GM21576 (cell line): Measurements from ENCODE around the gene HDAC10.

Source experiments
- ATAC-seq: cut with Tn5 transposase; IDR thresholded peaks from one replicate; pipeline ENCODE4 v1.9.1; 2021; ENCODE audit warnings: mild to moderate bottlenecking, moderate library complexity; ENCODE audit not compliant: unreplicated experiment

The HDAC10 gene, protein sequence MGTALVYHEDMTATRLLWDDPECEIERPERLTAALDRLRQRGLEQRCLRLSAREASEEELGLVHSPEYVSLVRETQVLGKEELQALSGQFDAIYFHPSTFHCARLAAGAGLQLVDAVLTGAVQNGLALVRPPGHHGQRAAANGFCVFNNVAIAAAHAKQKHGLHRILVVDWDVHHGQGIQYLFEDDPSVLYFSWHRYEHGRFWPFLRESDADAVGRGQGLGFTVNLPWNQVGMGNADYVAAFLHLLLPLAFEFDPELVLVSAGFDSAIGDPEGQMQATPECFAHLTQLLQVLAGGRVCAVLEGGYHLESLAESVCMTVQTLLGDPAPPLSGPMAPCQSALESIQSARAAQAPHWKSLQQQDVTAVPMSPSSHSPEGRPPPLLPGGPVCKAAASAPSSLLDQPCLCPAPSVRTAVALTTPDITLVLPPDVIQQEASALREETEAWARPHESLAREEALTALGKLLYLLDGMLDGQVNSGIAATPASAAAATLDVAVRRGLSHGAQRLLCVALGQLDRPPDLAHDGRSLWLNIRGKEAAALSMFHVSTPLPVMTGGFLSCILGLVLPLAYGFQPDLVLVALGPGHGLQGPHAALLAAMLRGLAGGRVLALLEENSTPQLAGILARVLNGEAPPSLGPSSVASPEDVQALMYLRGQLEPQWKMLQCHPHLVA

DNA sequence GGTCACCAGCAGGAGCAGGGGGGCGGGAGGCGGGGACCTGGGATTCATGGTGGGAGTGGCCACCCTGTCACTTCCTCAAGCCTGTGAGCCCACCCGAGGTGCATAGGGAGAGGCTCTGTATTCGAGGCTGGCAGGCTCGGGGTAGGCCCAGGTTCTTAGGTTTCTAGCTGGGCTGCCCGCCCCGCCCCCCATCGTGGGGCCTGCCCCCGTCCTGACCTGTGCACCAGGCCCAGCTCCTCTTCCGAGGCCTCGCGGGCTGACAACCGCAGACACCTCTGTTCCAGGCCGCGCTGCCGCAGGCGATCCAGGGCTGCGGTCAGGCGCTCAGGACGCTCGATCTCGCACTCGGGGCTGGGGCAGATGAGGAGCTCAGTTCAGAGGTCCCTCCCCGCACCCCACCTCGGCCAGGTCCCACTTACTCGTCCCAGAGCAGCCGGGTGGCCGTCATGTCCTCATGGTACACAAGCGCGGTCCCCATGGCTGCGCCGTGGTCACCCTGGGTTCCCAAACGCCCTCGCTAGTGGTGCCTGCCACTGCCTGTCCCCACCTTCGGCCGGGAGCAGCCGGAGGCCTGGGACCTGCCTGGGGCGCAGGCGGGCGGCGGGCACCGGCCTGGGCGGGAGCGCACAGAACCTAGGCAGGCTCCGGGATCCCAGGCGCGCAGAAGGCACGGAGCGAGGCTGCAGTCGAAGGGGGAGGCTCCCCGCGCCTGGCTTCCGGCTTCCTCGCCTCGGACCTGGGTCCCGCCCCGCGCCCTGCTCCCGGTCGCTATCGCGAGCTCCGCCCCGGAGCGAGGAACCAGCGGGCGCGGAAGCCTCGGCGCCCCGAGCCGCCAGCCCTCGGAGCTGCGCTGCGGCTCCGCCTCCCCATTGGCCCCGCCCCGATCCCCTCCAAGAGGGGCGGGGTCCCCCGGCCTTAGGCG is at the start of gene HDAC10:
TSS of gene HDAC10 (minus strand) at position 711 of the 922 bp plus-strand sequence. CDS start at position 478, 233 bp downstream.
- ATAC-seq: peak; percentile 53

DNA sequence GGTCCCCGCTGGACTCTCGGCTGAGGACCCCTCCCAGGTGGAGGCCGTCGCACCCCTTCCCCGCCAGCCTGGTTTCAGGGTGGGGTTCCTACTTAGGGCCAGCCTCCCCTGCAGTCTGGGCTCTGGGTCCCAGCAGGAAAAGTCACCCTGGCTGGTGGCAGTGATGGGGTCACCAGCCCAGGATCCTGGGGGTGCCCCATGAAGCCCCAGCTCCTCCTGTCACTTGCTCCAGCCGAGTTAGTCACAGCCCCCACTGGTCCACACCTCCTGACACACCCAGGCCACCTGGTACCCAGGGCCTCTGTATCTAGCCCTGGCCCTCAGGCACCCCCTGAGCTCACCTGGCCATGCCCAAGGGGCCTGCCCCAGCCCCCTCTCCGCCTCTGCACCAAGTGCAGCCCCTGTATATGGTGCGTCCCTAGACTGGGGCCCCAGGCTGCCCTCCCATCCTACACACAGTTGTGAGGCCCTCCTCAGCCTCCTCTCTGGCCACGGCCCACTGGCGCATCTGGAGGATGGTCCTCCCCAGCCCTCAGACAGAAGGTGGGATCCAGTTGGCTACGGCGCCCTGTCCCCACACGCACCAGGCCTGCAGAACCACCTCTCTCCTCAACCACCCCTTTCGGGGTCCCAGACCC is 49.7 kb upstream of the HDAC10 start:
- ATAC-seq: no peak

DNA sequence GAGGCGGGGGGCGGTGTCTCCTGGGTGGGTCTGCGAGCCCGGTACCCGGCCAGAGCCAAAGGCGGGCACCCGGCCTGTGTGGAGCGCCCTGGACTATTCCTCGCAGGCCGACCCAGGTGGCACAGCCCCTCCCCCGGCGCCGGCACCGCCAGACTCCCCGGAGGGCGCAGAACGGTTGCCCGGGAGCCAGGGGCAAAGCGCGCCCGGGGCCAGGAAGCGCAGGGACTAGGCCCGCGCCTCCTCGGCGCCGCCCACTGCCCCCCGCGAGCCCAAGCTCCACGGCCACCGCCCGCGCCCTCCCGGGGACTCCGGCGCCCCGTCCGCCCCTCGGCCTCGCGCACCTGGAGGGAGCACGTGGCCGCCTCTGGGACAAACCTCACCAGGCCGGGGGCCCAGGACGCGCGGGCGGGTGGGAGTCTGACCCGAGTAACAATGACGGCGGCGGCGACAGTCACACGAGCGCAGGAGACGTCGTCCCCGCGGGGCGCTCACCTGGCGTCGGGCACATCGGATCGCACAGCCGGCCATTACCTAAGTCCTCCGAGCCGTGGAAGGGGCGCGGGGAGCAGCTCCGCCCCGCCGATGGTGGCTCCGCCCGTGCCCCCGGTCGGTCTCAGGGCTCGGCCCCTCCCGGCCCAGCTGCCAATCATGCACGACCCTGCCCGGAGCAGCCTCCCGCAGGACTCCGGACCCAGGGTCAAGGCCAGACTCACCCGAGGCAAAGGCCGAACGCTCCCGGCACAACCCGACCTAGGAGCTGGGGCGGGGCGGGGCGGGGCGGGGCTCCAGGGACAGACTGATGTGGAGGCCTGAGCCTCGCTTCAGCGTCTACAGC is 48.9 kb upstream of the HDAC10 start:
- ATAC-seq: no peak

DNA sequence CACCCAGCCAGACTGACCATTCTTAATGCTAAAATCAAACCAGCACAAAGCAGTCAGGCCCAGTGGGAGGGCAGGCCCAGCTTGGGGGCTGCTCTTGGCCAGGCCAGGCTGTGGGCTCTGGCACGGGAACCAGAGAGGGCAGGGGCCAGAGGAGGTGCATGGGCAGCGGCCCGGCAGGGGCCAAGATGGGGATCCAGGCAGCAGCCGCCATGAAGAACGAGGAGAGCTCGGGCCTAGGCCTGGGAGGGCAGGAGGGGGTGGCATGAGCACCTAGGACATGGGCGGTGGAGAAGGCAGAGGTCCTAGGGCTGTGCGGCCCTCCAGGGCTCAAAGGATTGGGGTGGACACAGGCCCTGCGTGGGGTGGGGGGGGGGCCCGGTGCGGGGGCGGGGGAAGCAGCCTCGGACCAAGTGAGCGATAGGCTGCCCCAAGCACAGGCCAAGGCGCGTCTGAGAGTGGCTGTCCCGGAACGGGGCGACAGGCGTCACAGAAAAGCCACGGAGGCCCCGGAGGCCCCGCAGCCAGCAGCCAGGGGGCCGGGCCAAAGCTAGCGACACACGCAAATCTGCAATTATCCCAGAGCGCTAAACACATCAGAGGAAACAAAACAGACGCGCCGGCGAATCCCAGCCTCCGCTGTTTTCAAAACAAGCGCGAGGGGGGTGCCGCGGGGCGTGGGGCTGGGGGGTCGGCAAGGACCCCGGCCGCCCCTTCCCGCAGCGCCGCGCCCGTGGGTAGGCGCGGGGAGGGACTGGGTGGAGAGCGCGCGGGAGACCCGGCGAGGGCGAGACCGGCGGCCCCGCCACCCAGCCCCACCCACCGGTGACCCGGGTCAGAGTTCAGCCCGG is 48.1 kb upstream of the HDAC10 start:
- no peak for ATAC-seq

DNA sequence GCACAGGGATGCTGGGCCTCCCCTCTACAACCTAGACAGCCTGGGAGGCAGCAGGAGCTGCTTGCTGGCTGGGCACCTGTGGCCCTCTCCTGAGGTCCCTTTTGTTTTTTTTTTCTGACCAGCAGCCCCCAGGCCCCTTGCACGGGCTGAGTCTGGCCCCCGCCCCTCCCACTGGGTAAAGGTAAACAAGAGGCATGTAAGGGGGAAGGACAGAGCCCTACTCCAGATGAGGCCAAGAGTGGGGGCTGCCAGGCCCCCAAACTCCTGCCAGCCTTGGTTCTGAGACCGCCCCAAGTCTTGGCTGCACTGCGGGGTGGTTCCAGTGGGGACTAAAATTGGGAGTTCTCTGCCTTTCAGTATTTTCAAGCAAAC is 47.2 kb upstream of the HDAC10 start:
- no peak for ATAC-seq

DNA sequence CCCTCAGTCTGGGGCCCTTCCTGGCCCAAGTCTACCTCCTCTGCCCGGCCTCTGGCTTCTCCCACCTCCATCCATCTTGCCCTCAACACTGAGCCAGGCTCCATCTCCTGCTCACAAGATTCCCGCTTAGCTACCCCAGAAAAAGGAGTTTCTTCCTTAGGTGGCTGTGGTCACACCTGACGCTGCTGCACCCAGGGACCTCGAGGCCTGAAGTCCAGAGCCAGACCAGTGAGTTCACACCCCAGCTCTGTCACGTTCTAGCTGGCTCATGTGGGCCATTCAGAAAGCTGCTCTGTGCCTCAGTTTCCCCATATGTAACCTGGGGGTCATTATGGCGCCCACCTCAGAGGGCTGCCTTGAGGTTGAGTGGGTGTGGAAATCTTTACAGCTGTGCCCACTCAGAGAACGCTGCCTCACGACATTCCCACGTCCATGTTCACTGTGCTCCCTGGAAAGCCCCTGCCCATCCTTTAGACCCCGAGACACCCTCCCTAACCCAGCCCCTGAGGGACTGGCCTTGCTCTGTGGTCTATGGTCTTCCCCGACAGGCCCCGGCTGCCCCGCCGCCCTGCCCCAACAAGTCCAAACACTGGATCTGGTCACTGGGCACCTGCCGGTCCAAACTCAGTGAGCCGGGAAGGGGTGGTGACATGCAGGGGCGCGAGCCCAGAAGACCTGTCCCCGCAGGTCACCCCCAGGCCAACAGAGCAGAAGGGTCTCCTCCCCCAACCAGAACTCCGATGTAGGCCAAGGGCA is 46.6 kb upstream of the HDAC10 start:
- ATAC-seq: no peak

DNA sequence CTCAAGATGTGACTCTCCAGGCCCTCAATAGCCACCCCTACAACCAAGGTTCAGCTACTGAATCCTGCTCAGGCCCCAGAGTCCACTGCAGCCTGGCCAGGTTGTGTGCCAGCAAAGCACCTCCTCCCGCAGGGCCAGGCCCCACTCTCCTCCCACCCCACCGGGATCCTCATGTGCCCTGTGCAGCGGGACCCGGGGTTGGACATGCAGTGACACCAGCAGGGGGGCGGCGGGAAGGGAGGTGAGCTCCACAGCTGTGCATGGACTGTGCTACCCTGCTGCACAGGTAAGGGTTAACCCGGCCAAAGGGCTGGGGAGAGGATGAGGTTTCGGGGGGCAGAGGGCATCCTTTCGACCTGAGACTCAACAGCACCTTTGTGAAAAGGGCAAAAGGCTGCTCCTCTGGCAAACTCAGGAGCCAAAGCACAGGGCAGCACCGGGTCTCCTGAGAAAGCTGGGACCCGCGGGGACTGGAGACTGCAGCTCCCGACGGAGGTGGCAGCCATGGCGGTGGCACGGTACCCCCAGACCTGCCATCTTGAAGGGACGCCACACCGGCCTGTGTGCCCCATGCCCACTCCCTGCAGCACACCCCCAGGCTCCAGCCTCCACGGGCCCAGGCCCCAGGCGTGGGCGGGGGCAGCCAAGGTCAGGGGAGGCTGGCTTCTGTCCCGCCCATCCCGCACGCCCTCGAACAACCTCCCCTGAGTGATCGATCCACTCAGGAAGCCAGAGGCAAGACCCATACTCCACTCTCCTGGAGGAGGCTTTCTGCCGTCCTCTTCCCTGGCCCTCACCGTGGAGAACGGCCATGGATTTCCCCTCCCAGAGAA is 45.8 kb upstream of the HDAC10 start:
- no peak for ATAC-seq

DNA sequence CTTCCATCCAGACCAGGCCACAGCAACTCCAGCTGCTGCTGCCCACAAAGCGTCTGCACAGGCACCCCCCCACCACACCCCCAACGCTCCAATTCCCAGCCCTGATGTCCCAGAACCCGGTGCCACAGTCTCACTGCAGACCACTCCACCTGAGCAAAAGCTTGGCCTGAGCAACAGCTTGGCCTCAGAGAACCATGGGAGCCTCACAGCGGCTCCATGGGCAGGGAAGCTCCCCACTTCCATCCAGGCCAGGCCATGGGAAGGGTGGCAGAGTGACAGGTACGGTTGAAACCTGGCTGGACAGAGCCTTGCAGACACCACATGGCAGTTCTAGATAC is 43.2 kb upstream of the HDAC10 start:
- no peak for ATAC-seq

DNA sequence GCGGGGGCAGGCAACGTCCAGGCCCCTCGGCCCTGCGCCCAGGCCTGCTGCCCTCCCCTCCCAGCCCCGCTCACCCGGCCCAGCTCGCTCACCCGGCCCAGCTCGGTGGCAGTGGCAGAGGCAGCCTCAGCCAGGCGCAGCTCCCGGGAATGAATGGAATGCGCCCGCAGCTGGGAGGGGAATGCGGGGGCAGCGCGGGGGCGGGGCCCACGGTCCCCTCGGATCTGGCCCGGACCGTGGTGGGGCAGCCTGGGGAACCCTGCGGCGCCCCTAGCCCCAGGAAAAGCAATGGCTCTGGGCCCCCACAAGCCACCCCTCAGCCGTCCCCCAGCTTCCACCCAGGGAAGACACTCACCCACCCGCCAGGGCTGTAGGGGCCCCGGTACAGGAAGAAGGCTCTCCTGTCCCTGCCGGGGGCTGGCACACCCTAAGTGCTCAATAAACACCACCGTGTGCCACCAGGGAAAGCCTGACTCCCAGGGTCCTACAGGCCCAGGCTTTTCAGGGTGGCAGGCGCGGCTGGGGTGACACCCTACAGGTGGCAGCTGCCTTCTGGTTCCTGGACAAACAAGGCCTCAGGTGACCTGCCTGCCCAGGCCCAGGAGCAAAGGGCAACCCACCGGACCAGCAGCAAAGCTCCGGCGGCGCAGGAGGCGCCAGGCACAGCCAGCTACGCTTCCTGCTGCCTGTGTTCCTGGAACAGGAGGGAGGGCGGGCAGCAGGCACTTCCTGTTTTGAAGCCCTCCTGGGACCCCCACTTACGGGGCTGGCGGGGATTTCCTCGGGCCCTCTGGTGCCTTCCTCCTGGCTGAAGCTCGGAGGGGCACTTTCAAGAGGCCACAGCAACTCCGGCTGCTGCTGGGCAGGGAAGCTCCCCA is 42.6 kb upstream of the HDAC10 start:
- ATAC-seq: no peak

DNA sequence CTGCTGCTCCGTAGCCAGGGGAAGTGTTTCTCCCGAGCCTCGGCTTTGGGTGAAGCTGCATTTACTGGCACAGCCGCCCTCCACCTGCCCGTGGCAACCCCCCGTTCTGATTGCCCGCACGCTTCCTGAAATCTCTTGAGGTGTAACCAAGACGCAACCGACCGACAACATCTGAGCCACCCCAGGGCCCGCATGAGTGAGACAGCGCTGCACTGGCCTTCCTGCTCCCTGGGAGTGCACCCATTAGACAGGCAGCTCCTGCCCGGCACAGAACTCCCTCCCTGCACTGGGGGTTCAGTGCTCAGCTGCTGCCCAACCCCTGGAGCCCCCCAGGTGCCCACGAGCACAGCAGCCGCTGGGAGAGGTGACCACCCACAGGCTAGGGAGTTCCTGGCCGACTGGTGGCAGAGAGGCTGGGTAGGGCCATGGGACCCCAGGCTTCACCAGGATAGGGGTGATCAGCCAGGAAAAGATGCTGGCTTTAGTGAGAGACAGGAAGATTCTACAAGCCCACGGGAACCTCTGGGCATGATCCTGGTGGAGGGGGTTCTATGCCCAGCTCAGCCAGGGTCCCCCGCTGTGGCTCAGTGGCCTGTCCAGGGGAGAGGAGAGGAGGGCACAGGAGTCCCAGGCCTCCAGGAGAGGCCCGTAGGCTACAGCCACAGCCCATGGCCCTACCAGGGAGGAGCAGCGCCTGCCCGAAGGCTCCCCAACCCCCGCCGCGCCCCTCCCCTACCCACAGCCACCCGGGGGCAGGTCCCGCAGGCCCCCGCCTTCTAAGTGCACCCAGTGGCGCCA is 41.8 kb upstream of the HDAC10 start:
- no peak for ATAC-seq

DNA sequence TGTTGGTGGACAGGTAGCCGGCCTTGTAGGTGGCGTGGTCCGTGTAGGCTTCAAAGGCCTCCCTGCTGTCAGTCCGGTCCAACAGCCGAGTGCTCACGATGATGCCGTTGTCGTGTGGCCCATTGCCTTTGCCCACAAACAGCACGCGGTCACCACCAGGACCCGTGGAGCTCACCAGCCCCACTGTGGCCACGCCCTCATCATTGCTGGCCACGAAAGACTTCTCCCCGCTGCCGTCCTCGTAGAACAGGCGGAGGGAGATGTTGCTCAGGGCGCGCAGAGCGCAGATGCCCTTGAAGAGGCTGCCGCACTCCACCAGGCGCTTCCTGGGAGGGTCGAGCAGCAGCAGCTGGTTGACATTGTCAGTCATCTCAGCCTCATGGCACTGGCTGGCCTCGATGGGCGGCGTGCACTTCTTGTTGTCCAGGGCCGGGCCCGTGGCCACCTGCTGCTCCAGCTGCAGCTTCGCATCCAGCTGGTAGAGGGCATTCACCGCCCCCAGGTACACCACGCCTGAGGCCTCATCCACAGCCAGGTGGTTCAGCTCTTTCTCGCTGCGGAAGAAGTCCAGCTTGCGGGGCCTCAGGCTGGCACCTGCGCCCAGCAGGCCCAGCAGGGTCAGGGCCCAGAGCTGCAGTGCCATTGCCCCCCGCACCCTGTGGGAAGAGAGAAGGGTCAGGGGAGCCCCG is 39.0 kb upstream of the HDAC10 start:
- ATAC-seq: no peak

DNA sequence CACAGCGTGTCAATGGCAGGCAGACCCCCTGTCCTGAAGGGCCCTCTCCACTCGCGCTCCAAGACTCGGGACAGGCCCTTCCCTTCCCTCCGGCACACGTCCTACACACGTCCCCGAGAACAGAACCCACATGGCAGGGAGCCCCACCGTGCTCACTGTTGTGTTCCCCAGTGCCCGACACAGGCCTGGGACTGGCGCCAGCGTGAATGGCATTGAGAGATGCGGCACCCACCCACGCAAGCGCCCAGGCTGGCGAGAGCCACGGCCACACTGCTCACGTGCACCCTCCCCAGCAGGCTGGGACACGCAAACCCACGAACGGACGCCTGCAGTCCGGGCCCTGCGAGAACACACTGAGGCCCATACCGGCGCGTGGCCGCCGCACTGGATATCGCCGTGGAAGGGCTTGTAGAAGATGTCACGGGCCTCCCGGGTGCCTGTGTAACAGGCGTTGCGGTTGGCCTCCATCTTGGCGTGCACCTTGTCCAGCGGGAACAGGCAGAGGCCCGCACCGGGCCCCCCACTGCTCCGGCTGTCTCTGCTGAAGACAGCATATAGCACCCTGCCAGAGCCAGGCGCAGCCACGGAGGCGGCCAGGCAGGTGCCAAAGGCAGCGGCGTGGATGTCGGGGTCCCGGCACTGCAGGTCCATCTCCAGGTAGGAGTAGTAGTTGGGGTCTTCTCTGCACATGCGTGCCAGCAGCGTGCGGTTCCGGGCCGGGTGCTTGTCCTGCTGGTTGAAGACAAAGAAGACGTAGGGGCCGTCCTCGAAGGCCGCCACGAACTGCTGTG is 38.3 kb upstream of the HDAC10 start:
- ATAC-seq: no peak

DNA sequence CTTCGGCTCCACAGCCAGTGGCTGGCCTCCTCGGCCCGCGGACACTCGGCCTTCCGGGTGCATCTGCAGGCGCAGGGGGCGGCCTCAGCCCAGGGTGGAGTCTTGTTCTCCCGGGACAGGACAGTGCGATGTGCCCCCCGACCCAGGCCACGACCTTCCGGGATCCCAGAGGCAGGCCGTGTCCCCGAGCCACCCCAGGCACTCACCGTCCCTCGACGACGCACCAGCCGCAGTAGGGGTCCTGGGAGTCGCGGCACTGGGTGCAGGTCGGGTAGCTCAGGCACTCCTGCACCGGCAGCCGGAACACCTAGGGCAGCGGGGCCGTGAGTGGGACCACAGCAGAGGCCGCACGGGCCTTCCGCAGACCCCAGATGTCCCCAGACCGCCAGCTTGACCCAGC is 36.7 kb upstream of the HDAC10 start:
- ATAC-seq: no peak

DNA sequence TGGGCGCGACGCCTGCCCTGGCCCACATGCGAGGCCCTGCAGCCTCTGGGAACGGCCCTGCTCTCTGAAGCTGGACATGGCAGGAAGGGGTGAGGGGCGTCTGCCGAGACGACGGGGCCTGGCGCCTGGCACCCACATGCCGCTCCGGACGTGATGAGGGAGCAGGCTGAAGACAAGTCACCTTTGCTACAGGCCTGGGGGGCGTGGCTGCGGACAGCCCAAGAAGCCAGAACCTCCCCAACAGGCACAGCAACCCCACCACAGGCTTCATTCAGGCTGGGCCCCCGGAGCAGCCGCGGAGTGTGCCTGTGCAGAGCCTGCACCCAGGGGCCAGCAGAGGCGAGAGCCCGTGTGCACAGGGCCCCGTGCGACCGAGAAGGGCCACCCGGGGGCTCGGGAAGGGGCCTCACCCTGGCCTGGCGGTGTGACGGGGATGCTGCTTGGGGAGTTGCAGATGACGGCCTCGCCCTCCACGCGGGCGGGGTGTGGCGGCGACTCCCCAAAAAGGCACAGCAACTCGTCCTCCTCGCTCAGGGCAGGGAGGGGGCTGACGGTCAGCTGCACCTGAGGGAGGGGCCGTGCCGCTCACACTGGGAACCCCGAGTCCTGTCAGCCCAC is 35.7 kb upstream of the HDAC10 start:
- no peak for ATAC-seq
